ENCODE measurements around the gene REL. TPM values are rescaled to one million over a fixed set of nuclear protein-coding genes. Genes with fewer than 3 reads are reported as not detected.

Gene REL
- total and polyA plus RNA-seq, 2 of the 13 experiments (the other 11 are each of a cell fraction or from before 2014, with no cell fraction given) = 3.7 to 7.0 TPM

GRCh38 chr2:60867848-60868247, 13.5 kb upstream of the REL start:
- ChIA-PET CTCF (ENCODE audit: low intra/inter-chr PET ratio, low total read pairs) (no interaction called here), POLR2A (no interaction called here)
- no peaks in the 10 kb centered on the region for H3K36me3 ChIP-seq (replicated peaks in 1 of 2; ENCODE audit: control insufficient read depth in 1 of 2, insufficient read depth in 2 of 2, low read length in 2 of 2)
- FAIRE-seq = peak; percentile 8
- no peaks in the 10 kb centered on the region; a peak in 2 of 5 replicates for H3K27me3 ChIP-seq (ENCODE audit: control insufficient read depth in 1 of 2, insufficient read depth in 2 of 2, low read length in 2 of 2)
- 84% methylated on average over 5 of the region's 5 CpGs for WGBS (ENCODE audit: low lambda C conversion rate)
- no peak overlapping the region for H3K4me3 ChIP-seq (replicated peaks in 1 of 3; ENCODE audit: insufficient read depth in 1 of 3, low read depth in 2 of 3, low read length in 3 of 3)
- no peaks in the 10 kb centered on the region for H4K20me1 ChIP-seq (ENCODE audit: insufficient read depth, low read length)
- TF ChIP-seq PRPF4 (IDR thresholded peaks at IDR 0.05; ENCODE audit: low read depth, low read length, poor library complexity, severe bottlenecking) (no peak), GABPB1 (CRISPR knock-in tag; IDR thresholded peaks at IDR 0.05) (0 out of 2 replicates have a peak, but pooled peaks have one; percentile 20), DZIP1 (CRISPR knock-in tag; IDR thresholded peaks at IDR 0.05) (no peak), ZBTB44 (CRISPR knock-in tag; IDR thresholded peaks at IDR 0.05) (no peak), GABPA (IDR thresholded peaks at IDR 0.05; ENCODE audit: low read depth, low read length) (peak; percentile 35), GABPA (CRISPR knock-in tag; IDR thresholded peaks at IDR 0.05; ENCODE audit: low read depth) (peak; percentile 83), EHMT2 (IDR thresholded peaks at IDR 0.05; ENCODE audit: borderline replicate concordance, low read depth, low read length) (0 out of 2 replicates have a peak, but pooled peaks have one; percentile 50), NCOR1 (IDR thresholded peaks at IDR 0.05; ENCODE audit: borderline replicate concordance, low read length) (no peak), ZBTB33 (CRISPR knock-in tag; IDR thresholded peaks at IDR 0.05) (peak; percentile 63)
- no peak overlapping the region for H3K9ac ChIP-seq (ENCODE audit: insufficient read depth, low read depth, low read length)
- H2AFZ ChIP-seq (ENCODE audit: low read length) = no peak overlapping the region
- no peak for ATAC-seq
- BruUV-seq (replicated peaks) = no TSS peak
- in situ Hi-C loops (cut with HindIII; ENCODE audit: extremely low pct_ligation_motif_present, low pct_unique_long_range_greater_than_20kb) = no loop called here
- no peak overlapping the region for H3K27ac ChIP-seq (ENCODE audit: extremely low read length, insufficient read depth, low read length)
- H3K4me1 ChIP-seq (ENCODE audit: insufficient read depth, low read length) = no peaks in the 10 kb centered on the region
- no peaks in the 10 kb centered on the region; the same call in 1 of the 2 replicates for H3K9me3 ChIP-seq (ENCODE audit: low read length)
- H3K79me2 ChIP-seq (ENCODE audit: insufficient read depth, low read length) = no peaks in the 10 kb centered on the region
- no peak for DNase-seq (ENCODE audit: low spot score)
- intact Hi-C loops (cut with micrococcal nuclease; ENCODE audit: unreplicated experiment) = no loop called here
- no peak overlapping the region for H3K4me2 ChIP-seq (ENCODE audit: low read depth, low read length)
